CD14-positive monocyte (primary cell): Measurements from ENCODE around the gene ARL16. TPM values are rescaled to one million over a fixed set of nuclear protein-coding genes. Genes with fewer than 3 reads are reported as not detected.

Experiments
- DNase-seq, 3 donors: peaks; one replicate each; pipeline ENCODE4 v3.0.0-alpha.2; 2011 to 2022
- H2AFZ ChIP-seq: 2 replicates; pipeline ENCODE4 v1.6.0; 2012; ENCODE audit warnings: mild to moderate bottlenecking, low read depth, low read length, inconsistent platforms; ENCODE audit not compliant: insufficient read depth, poor library complexity, severe bottlenecking
- H3K27ac ChIP-seq, 2 donors: 1 replicate in 1 of 2; 2 replicates in 1 of 2; pipeline ENCODE4 v1.5.1; 2012 to 2013; ENCODE audit warnings: low read length in 2 of 2, control low read depth in 1 of 2, inconsistent platforms in 1 of 2, low read depth in 1 of 2, mild to moderate bottlenecking in 1 of 2
- H3K27me3 ChIP-seq, 2 donors: one replicate each; pipeline versions ENCODE4 v1.6.0 to v1.6.1; 2011 to 2013; ENCODE audit warnings: low read length in 2 of 2; ENCODE audit not compliant: control insufficient read depth in 2 of 2, insufficient read depth in 2 of 2
- H3K36me3 ChIP-seq, 2 donors: replicated peaks in 1 of 2; 1 replicate in 1 of 2; 2 replicates in 1 of 2; pipeline versions ENCODE4 v1.5.1 to v1.6.1; 2012 to 2013; ENCODE audit warnings: low read length in 2 of 2, control low read depth in 1 of 2, inconsistent platforms in 1 of 2, mild to moderate bottlenecking in 1 of 2; ENCODE audit not compliant: insufficient read depth in 2 of 2, control insufficient read depth in 1 of 2
- H3K4me1 ChIP-seq, 2 donors: 1 replicate in 1 of 2; 2 replicates in 1 of 2; pipeline versions ENCODE4 v1.5.1 to v1.6.1; 2012 to 2013; ENCODE audit warnings: low read length in 2 of 2, control low read depth in 1 of 2, inconsistent platforms in 1 of 2, mild to moderate bottlenecking in 1 of 2, moderate library complexity in 1 of 2; ENCODE audit not compliant: insufficient read depth in 2 of 2, control insufficient read depth in 1 of 2
- H3K4me2 ChIP-seq: replicated peaks from 2 replicates; pipeline ENCODE3; 2012; ENCODE audit warnings: low read length, moderate library complexity, mild to moderate bottlenecking; ENCODE audit not compliant: poor library complexity, severe bottlenecking; ENCODE audit errors: extremely low read depth
- H3K4me3 ChIP-seq, 3 experiments: fragments of 200-600 bp in 1 of 3; sonication (generic) in 1 of 3; replicated peaks in 1 of 3; 1 replicate in 2 of 3; 2 replicates in 1 of 3; pipeline ENCODE4 v1.5.1; 2011 to 2013; ENCODE audit warnings: low read length in 3 of 3, mild to moderate bottlenecking in 3 of 3, control low read depth in 2 of 3, low read depth in 2 of 3, inconsistent platforms in 1 of 3, moderate library complexity in 1 of 3
- H3K79me2 ChIP-seq: 2 replicates; pipeline ENCODE4 v1.6.0; 2012; ENCODE audit warnings: mild to moderate bottlenecking, control low read depth, inconsistent platforms, low read length, moderate library complexity; ENCODE audit not compliant: insufficient read depth
- H3K9ac ChIP-seq: 2 replicates; pipeline ENCODE4 v1.6.0; 2017; ENCODE audit warnings: low read length, mild to moderate bottlenecking; ENCODE audit not compliant: insufficient read depth, poor library complexity, severe bottlenecking
- H3K9me3 ChIP-seq, 2 donors: replicated peaks in 1 of 2; 1 replicate in 1 of 2; 2 replicates in 1 of 2; pipeline versions ENCODE4 v1.5.1 to v1.6.1; 2012 to 2013; ENCODE audit warnings: low read length in 2 of 2, control low read depth in 1 of 2; ENCODE audit not compliant: control insufficient read depth in 1 of 2, insufficient read depth in 1 of 2
- H4K20me1 ChIP-seq: 2 replicates; pipeline ENCODE4 v1.6.0; 2012; ENCODE audit warnings: mild to moderate bottlenecking, low read length, control low read depth, moderate library complexity; ENCODE audit not compliant: insufficient read depth
- H3K27ac Mint-ChIP-seq, 7 donors: one replicate each; pipeline ENCODE4 v1.8.0; 2020; ENCODE audit warnings: mild to moderate bottlenecking in 7 of 7, mixed read lengths in 7 of 7, moderate library complexity in 6 of 7, inconsistent platforms in 2 of 7
- H3K27me3 Mint-ChIP-seq, 3 donors: one replicate each; pipeline ENCODE4 v1.8.0; 2021 to 2022; ENCODE audit warnings: low read depth in 3 of 3, mild to moderate bottlenecking in 3 of 3, mixed read lengths in 3 of 3, moderate library complexity in 3 of 3, inconsistent platforms in 1 of 3
- H3K36me3 Mint-ChIP-seq, 2 donors: one replicate each; pipeline ENCODE4 v1.8.0; 2020; ENCODE audit warnings: mixed read lengths in 2 of 2, inconsistent platforms in 1 of 2, mild to moderate bottlenecking in 1 of 2
- H3K4me1 Mint-ChIP-seq: one replicate; pipeline ENCODE4 v1.8.0; 2020; ENCODE audit warnings: mild to moderate bottlenecking, mixed read lengths
- H3K4me3 Mint-ChIP-seq, 2 donors: one replicate each; pipeline ENCODE4 v1.8.0; 2020; ENCODE audit warnings: mild to moderate bottlenecking in 2 of 2, mixed read lengths in 2 of 2, moderate library complexity in 1 of 2
- H3K9me3 Mint-ChIP-seq, 7 donors: one replicate each; pipeline ENCODE4 v1.8.0; 2020 to 2022; ENCODE audit warnings: mixed read lengths in 7 of 7, mild to moderate bottlenecking in 6 of 7, moderate library complexity in 6 of 7, inconsistent platforms in 2 of 7
- CTCF ChIP-seq: fragments of 200-600 bp; IDR thresholded peaks from one replicate; pipeline ENCODE4 v1.8.0; 2022; ENCODE audit warnings: antibody characterized with exemption, mild to moderate bottlenecking
- WGBS: methylation state at CpG from one replicate; pipeline ENCODE4 v1.1.5; 2013; ENCODE audit warnings: missing lambda C conversion rate; ENCODE audit not compliant: insufficient coverage; 5-methylcytosine and 5-hydroxymethylcytosine counted together
- intact Hi-C, 2 donors: fragments of 100-400 bp; cut with micrococcal nuclease; formaldehyde crosslinking; loops; one replicate each; pipeline versions ENCODE4 v1.15.0 to v1.15.1; 2023
- polyA plus RNA-seq, 3 donors: library from polyadenylated mRNA; depleted of rRNA in 1 of 3; unstranded in 2 of 3; stranded (reverse) in 1 of 3; fragments of 300-500 nt in 2 of 3; fragments of >200 nt in 1 of 3; fragmentation: Illumina TruSeq in 2 of 3; gene quantifications; 1 replicate in 2 of 3; 2 replicates in 1 of 3; pipeline ENCODE4 v1.2.3, GENCODE V29; 2012 to 2021

The ARL16 gene
- polyA plus RNA-seq, 3 donors: 17.6 to 43.0 (median 28.7) TPM

- Histone ChIP-seq H3K9me3 (no peaks in the 10 kb centered on the region), H3K4me2 (peak overlapping the region; percentile 93), H3K9ac (peak overlapping the region; percentile 98), H3K79me2 (peaks cover 67% of the 10 kb centered on the region), H2AFZ (peak overlapping the region; percentile 93), H3K27me3 (no peaks in the 10 kb centered on the region), H3K27ac (peak overlapping the region; percentile 28 to 94), H3K4me3 (peak overlapping the region; percentile 84 to 99 (median 97)), H3K36me3 (peaks cover 37 to 39% of the 10 kb centered on the region in 2 donors), H4K20me1 (peaks cover 43% of the 10 kb centered on the region), H3K4me1 (peaks cover 22 to 25% of the 10 kb centered on the region in 2 donors)
- Mint-ChIP-seq H3K9me3 (no peaks in the 10 kb centered on the region), H3K4me3 (peak overlapping the region; percentile 84 to 91), H3K4me1 (peaks cover 25% of the 10 kb centered on the region), H3K27ac (peak overlapping the region in 6 of 7 donors; percentile 60 to 90 (median 86)), H3K36me3 (peaks cover 27 to 45% of the 10 kb centered on the region in 2 donors), H3K27me3 (peaks cover 0 to 1% (median 0%) of the 10 kb centered on the region in 3 donors)
- DNase-seq: no peak
- intact Hi-C loops: loop anchor here (1.0 to 2.0 kb wide), 3 partner anchors 16 to 20 kb away; partner anchors contain the start of genes CCDC137 (in 1 of the 2), MRPL12 (in 1 of the 2) and OXLD1 (in 1 of the 2)
- WGBS: under 1% methylated on average over 36 of the region's 37 CpGs
- no peak for TF ChIP-seq CTCF
Measured at GRCh38 chr17:81683208-81683583, 401 bp downstream of the ARL16 start.

- 56% methylated on average over 18 of the region's 19 CpGs for WGBS
- peaks cover 32 to 34% of the 10 kb centered on the region in 2 donors for H3K36me3 ChIP-seq
- no peak for TF ChIP-seq CTCF
- H3K4me2 ChIP-seq: peak overlapping the region; percentile 93
- H3K27me3 ChIP-seq: no peaks in the 10 kb centered on the region
- H3K4me1 Mint-ChIP-seq: peaks cover 25% of the 10 kb centered on the region
- peak overlapping the region in 1 of 2 donors; percentile 94 for H3K27ac ChIP-seq
- H3K27me3 Mint-ChIP-seq: peaks cover 0 to 1% (median 0%) of the 10 kb centered on the region in 3 donors
- H4K20me1 ChIP-seq: peaks cover 38% of the 10 kb centered on the region
- no peaks in the 10 kb centered on the region for H3K9me3 ChIP-seq
- peaks cover 25 to 40% of the 10 kb centered on the region in 2 donors for H3K36me3 Mint-ChIP-seq
- H3K4me3 ChIP-seq: peak overlapping the region; percentile 84 to 99 (median 97)
- peak overlapping the region in 6 of 7 donors; percentile 2 to 90 (median 73) for H3K27ac Mint-ChIP-seq
- peak overlapping the region; percentile 84 to 91 for H3K4me3 Mint-ChIP-seq
- H3K79me2 ChIP-seq: peaks cover 62% of the 10 kb centered on the region
- peak overlapping the region; percentile 93 for H2AFZ ChIP-seq
- H3K9me3 Mint-ChIP-seq: no peaks in the 10 kb centered on the region
- DNase-seq: no peak
- intact Hi-C loops: loop anchor here (1.0 to 2.0 kb wide), 3 partner anchors 15 to 20 kb away; partner anchors contain the start of genes CCDC137 (in 1 of the 2), MRPL12 (in 1 of the 2) and OXLD1 (in 1 of the 2)
- peak overlapping the region; percentile 98 for H3K9ac ChIP-seq
- H3K4me1 ChIP-seq: peaks cover 22 to 25% of the 10 kb centered on the region in 2 donors
Measured at GRCh38 chr17:81682565-81683207, 911 bp downstream of the ARL16 start.
